Right cardiac atrium (tissue), 5 donors: ENCODE measurements around the gene CHKA. TPM values are rescaled to one million over a fixed set of nuclear protein-coding genes. Genes with fewer than 3 reads are reported as not detected.

Experiments
- ATAC-seq, 2 donors: fragments of 200-7000 bp; cut with Tn5 transposase; one replicate each; pipeline versions ENCODE4 v1.8.0 to v1.9.1; 2020; ENCODE audit warnings: moderate library complexity in 2 of 2, mild to moderate bottlenecking in 1 of 2
- DNase-seq, 3 donors: peaks; one replicate each; pipeline ENCODE4 v3.0.0-alpha.2; 2020
- H3K27ac ChIP-seq: one replicate; pipeline ENCODE4 v1.5.1; 2013; ENCODE audit warnings: mild to moderate bottlenecking, low read length, control low read depth, moderate library complexity
- H3K27me3 ChIP-seq: one replicate; pipeline ENCODE4 v1.6.1; 2013; ENCODE audit not compliant: control insufficient read depth, insufficient read depth
- H3K4me1 ChIP-seq: one replicate; pipeline ENCODE4 v1.6.1; 2013; ENCODE audit warnings: low read length; ENCODE audit not compliant: control insufficient read depth, insufficient read depth
- H3K4me3 ChIP-seq: one replicate; pipeline ENCODE4 v1.5.1; 2013; ENCODE audit warnings: low read length, control low read depth
- H3K9me3 ChIP-seq: one replicate; pipeline ENCODE4 v1.6.1; 2013; ENCODE audit warnings: low read length; ENCODE audit not compliant: control insufficient read depth
- WGBS: extraction: QIAGEN DNeasy Blood & Tissue Kit; methylation state at CpG from one replicate; pipeline ENCODE4 v1.1.7; 2013; 5-methylcytosine and 5-hydroxymethylcytosine counted together
- intact Hi-C, 4 donors: fragments of 100-400 bp; cut with DNase I; formaldehyde crosslinking; loops; one replicate each; pipeline versions ENCODE4 v1.11.0 to v1.14.0; 2022 to 2023
- polyA plus RNA-seq: library from polyadenylated mRNA; stranded (reverse); fragments of 200-250 nt; gene quantifications from one replicate; pipeline ENCODE4 v1.2.3, GENCODE V29; 2013
- total RNA-seq, 4 donors: library from RNA; stranded (reverse); fragmentation: NEBNext Ultra II Directional; extraction: Animal tissue kit (Norgen Biotek cat#: 25700); gene quantifications; one replicate each; pipeline ENCODE4 v1.2.1, GENCODE V29; 2021
- donor health status: healthy with polysubstance abuse.
- donor health status: DM: no; HTN: yes; CAD: no.
- donor health status: DM: no; HTN: no; CAD: no.
- donor health status: DM: no; HTN: yes; CAD: no; lungs with severe emphysema.
- donor health status: DM: yes; HTN: yes; CAD: no.

The CHKA gene
- total and polyA plus RNA-seq, 5 donors, result 8.7 to 11.1 (median 10.2) TPM

DNA sequence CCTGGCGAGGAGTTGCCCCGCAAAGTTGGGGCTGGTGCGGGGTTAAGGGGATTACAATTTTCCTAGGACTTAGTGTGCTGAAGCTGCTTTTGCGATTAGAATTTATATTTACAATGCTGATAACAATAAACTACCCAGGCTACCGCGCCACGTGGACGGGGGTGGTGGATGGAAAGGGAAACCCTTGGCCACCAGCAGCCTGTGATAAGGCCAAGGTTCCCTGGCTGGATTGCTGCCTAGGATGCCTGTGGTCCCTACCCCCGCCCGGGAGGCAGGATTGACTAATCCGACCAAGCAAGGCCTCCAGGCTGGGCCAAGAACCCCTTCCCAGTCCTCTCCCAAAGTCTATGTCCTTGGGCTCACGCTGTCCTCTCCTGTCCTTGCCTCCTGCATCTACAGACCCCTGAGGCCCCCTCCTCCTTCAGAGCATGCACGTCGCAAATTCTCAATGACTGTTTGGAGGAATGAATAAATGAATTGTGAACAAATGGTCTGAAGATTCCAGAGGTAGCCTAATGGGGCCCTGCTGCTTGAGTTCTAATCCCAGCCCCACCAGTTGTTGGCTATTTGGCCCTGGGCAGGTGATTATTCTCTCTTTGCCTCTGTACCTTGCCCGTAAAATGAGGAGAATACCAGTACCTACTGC is 7.6 kb upstream of the CHKA start:
- Histone ChIP-seq H3K27me3 (no peaks in the 10 kb centered on the region), H3K9me3 (no peaks in the 10 kb centered on the region), H3K4me3 (peak overlapping the region; percentile 66), H3K27ac (peak overlapping the region; percentile 38), H3K4me1 (peaks cover 4% of the 10 kb centered on the region)
- ATAC-seq (peak; percentile 81 to 85), DNase-seq (peak; percentile 73 to 89 (median 87))
- intact Hi-C loops, result no loop called here
- WGBS, result 19% methylated on average over 15 of the region's 15 CpGs

DNA sequence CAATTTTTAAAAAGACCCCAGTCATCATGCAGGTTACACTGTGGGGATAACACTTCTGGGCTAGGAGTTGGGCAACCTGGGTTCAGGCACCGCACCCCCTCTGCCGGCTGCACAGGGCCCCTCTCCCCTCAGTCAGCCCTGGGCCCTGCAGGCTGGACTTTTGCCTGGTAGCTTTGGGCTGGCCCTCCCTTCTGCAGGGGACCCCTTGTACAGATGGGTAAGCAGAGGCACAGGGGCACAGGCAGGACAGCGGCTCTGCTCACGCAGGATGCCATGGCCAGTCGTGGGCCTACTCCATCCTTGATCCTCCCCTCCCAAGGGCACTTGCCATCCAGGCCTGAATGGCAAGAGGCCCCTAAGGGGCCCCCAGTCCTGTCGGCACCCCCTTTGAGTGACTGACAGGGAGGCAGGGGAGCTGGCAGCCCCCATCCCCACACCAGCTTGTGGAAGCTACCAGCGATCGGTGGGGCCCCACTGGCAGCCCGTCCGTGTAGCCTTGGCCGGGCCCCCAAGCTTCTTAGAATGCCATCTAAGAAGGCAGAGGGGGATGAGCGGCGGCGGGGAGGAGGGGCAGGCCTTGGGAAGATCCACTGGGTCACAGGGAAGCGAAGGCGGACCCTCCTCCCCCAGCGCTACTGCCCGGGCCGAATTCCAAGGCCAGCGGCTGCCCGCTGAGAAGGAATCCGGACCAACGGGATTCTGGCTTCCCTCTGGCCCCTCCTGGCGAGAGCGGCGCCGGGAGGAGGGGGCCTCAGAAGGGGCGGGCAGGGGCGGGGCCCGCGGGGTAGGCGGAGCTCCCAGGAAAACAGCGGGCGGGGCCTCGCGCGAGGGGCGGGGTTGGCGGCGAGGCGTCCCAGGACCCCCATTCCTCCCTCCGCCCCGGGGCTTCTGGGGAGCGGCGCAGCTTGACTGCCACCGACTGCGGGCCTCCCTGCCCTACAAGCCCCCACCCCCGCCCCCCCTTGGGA is 6.8 kb upstream of the CHKA start:
- DNase-seq, result peak; percentile 67 to 90 (median 86)
- WGBS, result 11% methylated on average over 48 of the region's 48 CpGs
- peak; percentile 86 to 87 for ATAC-seq
- peaks cover 4% of the 10 kb centered on the region for H3K4me1 ChIP-seq
- H3K9me3 ChIP-seq, result no peaks in the 10 kb centered on the region
- peak overlapping the region; percentile 66 for H3K4me3 ChIP-seq
- intact Hi-C loops, result no loop called here
- peak overlapping the region; percentile 38 for H3K27ac ChIP-seq
- H3K27me3 ChIP-seq, result no peaks in the 10 kb centered on the region

GRCh38 chr11:68125164-68125563 is 4.0 kb upstream of the CHKA start:
- Histone ChIP-seq H3K9me3 (no peaks in the 10 kb centered on the region), H3K4me1 (peaks cover 4% of the 10 kb centered on the region), H3K4me3 (no peak overlapping the region), H3K27ac (no peak overlapping the region), H3K27me3 (no peaks in the 10 kb centered on the region)
- intact Hi-C loops, result no loop called here
- DNase-seq, result no peak
- 75% methylated on average over 4 of the region's 4 CpGs for WGBS
- no peak for ATAC-seq

GRCh38 chr11:68122936-68123539 is 1.9 kb upstream of the CHKA start:
- Histone ChIP-seq H3K4me3 (no peak overlapping the region), H3K9me3 (no peaks in the 10 kb centered on the region), H3K27ac (peak overlapping the region; percentile 40), H3K4me1 (no peaks in the 10 kb centered on the region), H3K27me3 (no peaks in the 10 kb centered on the region)
- 82% methylated on average over 9 of the region's 9 CpGs for WGBS
- no peak for ATAC-seq
- DNase-seq, result no peak
- intact Hi-C loops, result no loop called here

- 2% methylated on average over 73 of the region's 73 CpGs for WGBS
- ATAC-seq, result no peak
- peaks cover 4% of the 10 kb centered on the region for H3K4me1 ChIP-seq
- peak; percentile 63 to 86 (median 85) for DNase-seq
- intact Hi-C loops, result no loop called here
- H3K9me3 ChIP-seq, result no peaks in the 10 kb centered on the region
- H3K27ac ChIP-seq, result peak overlapping the region; percentile 89
- peak overlapping the region; percentile 78 for H3K4me3 ChIP-seq
- H3K27me3 ChIP-seq, result no peaks in the 10 kb centered on the region
These were observed 718 bp downstream of the CHKA start for GRCh38 chr11:68120273-68121066.

DNA sequence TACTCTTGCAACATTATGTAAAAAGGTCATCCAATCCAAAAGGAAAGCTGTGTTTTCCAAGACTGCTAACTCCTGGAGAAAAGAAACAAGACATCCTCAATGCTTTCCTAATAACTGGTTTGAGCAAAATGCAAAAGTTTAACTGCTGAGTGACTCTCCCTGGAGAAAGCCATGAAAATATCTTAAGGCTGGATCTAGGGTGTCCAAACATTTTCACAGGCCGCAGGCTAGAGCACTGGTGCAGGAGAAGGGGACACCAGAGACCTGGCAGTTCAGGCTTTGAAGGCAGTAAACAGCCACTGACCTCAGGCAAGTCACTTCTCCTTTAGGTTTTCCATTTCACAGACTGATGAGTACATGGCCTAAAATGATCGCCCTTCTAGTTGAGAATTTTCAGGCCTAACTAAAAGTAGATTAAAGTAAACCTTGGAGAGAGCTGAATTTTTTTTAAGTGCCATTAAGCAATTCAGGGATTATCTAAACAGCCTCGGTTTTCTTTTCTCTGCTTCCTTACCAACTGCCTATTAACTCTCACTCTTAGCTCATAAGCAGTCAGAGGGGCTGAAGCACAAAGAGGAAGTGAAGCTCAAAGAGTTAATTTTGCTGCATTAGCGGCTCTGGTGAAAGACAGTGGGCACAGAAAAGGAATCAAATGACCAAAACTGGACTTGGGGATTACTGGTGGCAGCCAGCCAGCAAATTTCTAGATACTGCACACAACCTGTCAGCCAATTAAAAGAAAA is 2.3 kb downstream of the CHKA start:
- H3K4me3 ChIP-seq, result no peak overlapping the region
- no peak for ATAC-seq
- no peaks in the 10 kb centered on the region for H3K9me3 ChIP-seq
- intact Hi-C loops, result loop anchor here in 1 of 4 donors (5.0 kb wide), 1 partner anchor 82 kb away; the partner anchor contains the start of gene TCIRG1
- peak overlapping the region; percentile 88 for H3K27ac ChIP-seq
- H3K4me1 ChIP-seq, result peaks cover 4% of the 10 kb centered on the region
- H3K27me3 ChIP-seq, result no peaks in the 10 kb centered on the region
- WGBS, result 33% methylated on average over 4 of the region's 4 CpGs
- DNase-seq, result no peak

- DNase-seq (no peak), ATAC-seq (no peak)
- intact Hi-C loops, result loop anchor here in 1 of 4 donors (5.0 kb wide), 1 partner anchor 81 kb away; the partner anchor contains the start of gene TCIRG1
- Histone ChIP-seq H3K27ac (peak overlapping the region; percentile 51), H3K4me3 (no peak overlapping the region), H3K4me1 (peaks cover 4% of the 10 kb centered on the region), H3K9me3 (no peaks in the 10 kb centered on the region), H3K27me3 (no peaks in the 10 kb centered on the region)
- WGBS, result 81% methylated on average over 11 of the region's 11 CpGs
These were observed 3.2 kb downstream of the CHKA start for GRCh38 chr11:68117853-68118470.

- peaks cover 4% of the 10 kb centered on the region for H3K4me1 ChIP-seq
- no peaks in the 10 kb centered on the region for H3K27me3 ChIP-seq
- H3K9me3 ChIP-seq, result no peaks in the 10 kb centered on the region
- no peak for DNase-seq
- intact Hi-C loops, result loop anchor here in 1 of 4 donors (5.0 kb wide), 1 partner anchor 80 kb away; the partner anchor contains the start of gene TCIRG1
- no peak overlapping the region for H3K4me3 ChIP-seq
- no peak for ATAC-seq
- WGBS, result 52% methylated on average over 3 of the region's 3 CpGs
- H3K27ac ChIP-seq, result no peak overlapping the region
These were observed 4.2 kb downstream of the CHKA start for GRCh38 chr11:68116974-68117373.

DNA sequence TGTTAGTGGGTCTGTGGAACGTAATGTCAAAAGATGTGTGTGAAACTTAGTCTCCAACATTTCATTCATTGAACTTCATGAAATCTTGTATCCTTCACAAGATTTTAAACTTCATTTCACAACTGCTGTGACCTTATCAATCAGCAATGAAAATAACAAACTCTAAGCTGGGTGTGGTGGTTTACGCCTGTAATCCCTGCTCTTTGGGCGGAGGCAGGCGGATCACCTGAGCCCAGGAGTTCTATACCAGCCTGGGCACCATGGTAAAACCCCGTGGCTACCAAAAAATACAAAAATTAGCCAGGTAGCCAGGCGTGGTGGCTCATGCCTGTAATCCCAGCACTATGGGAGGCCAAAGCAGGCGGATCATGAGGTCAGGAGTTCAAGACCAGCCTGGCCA is 5.1 kb downstream of the CHKA start:
- Histone ChIP-seq H3K4me1 (peaks cover 4% of the 10 kb centered on the region), H3K27me3 (no peaks in the 10 kb centered on the region), H3K27ac (no peak overlapping the region), H3K9me3 (no peaks in the 10 kb centered on the region), H3K4me3 (no peak overlapping the region)
- ATAC-seq, result no peak
- DNase-seq, result no peak
- intact Hi-C loops, result loop anchor here in 1 of 4 donors (5.0 kb wide), 1 partner anchor 79 kb away; the partner anchor contains the start of gene TCIRG1
- 94% methylated on average over 7 of the region's 7 CpGs for whole genome bisulfite sequencing
